HepG2 (cell line): ENCODE data around the gene HDAC4. TPM values are rescaled to one million over a fixed set of nuclear protein-coding genes. Genes with fewer than 3 reads are reported as not detected.

Source experiments
- FOXC1 ChIP-seq: sonication (generic); formaldehyde crosslinking; IDR thresholded peaks from 2 replicates; pipeline ENCODE4 v1.8.0; 2022; ENCODE audit warnings: mild to moderate bottlenecking, missing genetic modification reagents, borderline replicate concordance
- GZF1 ChIP-seq: sonication (generic); formaldehyde crosslinking; IDR thresholded peaks from 2 replicates; pipeline ENCODE4 v1.5.1; 2020; ENCODE audit warnings: mild to moderate bottlenecking, missing genetic modification reagents
- HMGA1 ChIP-seq: sonication (generic); formaldehyde crosslinking; conservative IDR thresholded peaks from 2 replicates; pipeline ENCODE4 v1.4.0; 2020; ENCODE audit warnings: missing genetic modification reagents
- ISL2 ChIP-seq: sonication (generic); formaldehyde crosslinking; IDR thresholded peaks from 2 replicates; pipeline ENCODE4 v1.5.0; 2020; ENCODE audit warnings: missing genetic modification reagents
- MLLT10 ChIP-seq: sonication (generic); formaldehyde crosslinking; IDR thresholded peaks from 2 replicates; pipeline ENCODE4 v1.4.0; 2020; ENCODE audit warnings: missing genetic modification reagents
- NFE2L2 ChIP-seq: fragments of 150-350 bp; IDR thresholded peaks from 2 replicates; pipeline ENCODE4 v1.6.1; 2014; ENCODE audit warnings: low read length
- NFIB ChIP-seq: sonication (generic); formaldehyde crosslinking; IDR thresholded peaks from 2 replicates; pipeline ENCODE4 v1.9.0; 2021; ENCODE audit warnings: missing genetic modification reagents, mild to moderate bottlenecking, borderline replicate concordance
- NKX3-1 ChIP-seq: sonication (generic); formaldehyde crosslinking; IDR thresholded peaks from 2 replicates; pipeline ENCODE4 v1.5.0; 2020; ENCODE audit warnings: missing genetic modification reagents
- NR2C2 ChIP-seq: sonication (generic); formaldehyde crosslinking; IDR thresholded peaks from 2 replicates; pipeline ENCODE4 v1.4.0; 2020; ENCODE audit warnings: missing genetic modification reagents, mild to moderate bottlenecking, moderate library complexity, borderline replicate concordance
- RARG ChIP-seq: sonication (generic); formaldehyde crosslinking; IDR thresholded peaks from 2 replicates; pipeline ENCODE4 v1.4.0; 2020; ENCODE audit warnings: low read depth, mild to moderate bottlenecking, missing genetic modification reagents
- SKIL ChIP-seq: sonication (generic); formaldehyde crosslinking; IDR thresholded peaks from 2 replicates; pipeline ENCODE4 v1.8.0; 2022; ENCODE audit warnings: missing genetic modification reagents, mild to moderate bottlenecking, moderate library complexity, borderline replicate concordance
- STAT6 ChIP-seq: sonication (generic); formaldehyde crosslinking; IDR thresholded peaks from 2 replicates; pipeline ENCODE4 v1.4.0; 2020; ENCODE audit warnings: missing genetic modification reagents, mild to moderate bottlenecking, borderline replicate concordance
- UBTF ChIP-seq: sonication (generic); formaldehyde crosslinking; IDR thresholded peaks from 2 replicates; pipeline ENCODE4 v1.4.0; 2020; ENCODE audit warnings: mild to moderate bottlenecking, missing genetic modification reagents
- ZNF180 ChIP-seq: sonication (generic); formaldehyde crosslinking; IDR thresholded peaks from 2 replicates; pipeline ENCODE4 v1.4.0; 2020; ENCODE audit warnings: low read depth, missing genetic modification reagents, borderline replicate concordance
- ZNF207 ChIP-seq: fragments of 450-650 bp; IDR thresholded peaks from 2 replicates; pipeline ENCODE4 v1.6.1; 2016; ENCODE audit warnings: antibody characterized with exemption, borderline replicate concordance
- ZNF264 ChIP-seq: sonication (generic); formaldehyde crosslinking; IDR thresholded peaks from 2 replicates; pipeline ENCODE4 v1.4.0; 2020; ENCODE audit warnings: missing genetic modification reagents
- ZNF274 ChIP-seq: sonication (generic); formaldehyde crosslinking; IDR thresholded peaks from 2 replicates; pipeline ENCODE4 v1.5.1; 2020; ENCODE audit warnings: mild to moderate bottlenecking, missing genetic modification reagents
- polyA plus RNA-seq, 8 experiments: library from polyadenylated mRNA; depleted of rRNA in 3 of 8; stranded (reverse) in 7 of 8; unstranded in 1 of 8; fragments of >200 nt; fragmentation: Illumina TruSeq in 4 of 8; extraction: Trizol in 4 of 8; gene quantifications; 2 replicates each; pipeline versions ENCODE4 v1.2.1 to v1.2.3, GENCODE V29; 2011 to 2016; ENCODE audit warnings: low read depth in 4 of 8, missing spikeins in 1 of 8, mixed read lengths in 1 of 8; ENCODE audit not compliant: insufficient read depth in 1 of 8
- total RNA-seq, 5 experiments: library from RNA; depleted of rRNA; stranded (reverse); fragments of >200 nt; fragmentation: Illumina TruSeq; extraction: Trizol; gene quantifications; 2 replicates each; pipeline ENCODE4 v1.2.3, GENCODE V29; 2016; ENCODE audit warnings: low read depth in 1 of 5
- TF ChIP-seq, protein P1 (sequence below): sonication (generic); formaldehyde crosslinking; IDR thresholded peaks from 2 replicates; pipeline ENCODE4 v1.5.0; 2020; ENCODE audit warnings: mild to moderate bottlenecking, missing genetic modification reagents

HDAC4 gene
- total and polyA plus RNA-seq, 2 of the 13 experiments (the other 11 are each of a cell fraction or from before 2014, with no cell fraction given): 10.1 to 11.5 TPM

GRCh38 chr2:239223310-239224198 is 177.3 kb downstream of the HDAC4 start (continued):
- TF ChIP-seq STAT6 (CRISPR knock-in tag): no peak
- peak; percentile 33; the same call in 1 of the 2 replicates for TF ChIP-seq ISL2 (CRISPR knock-in tag)
- TF ChIP-seq, protein P1, sequence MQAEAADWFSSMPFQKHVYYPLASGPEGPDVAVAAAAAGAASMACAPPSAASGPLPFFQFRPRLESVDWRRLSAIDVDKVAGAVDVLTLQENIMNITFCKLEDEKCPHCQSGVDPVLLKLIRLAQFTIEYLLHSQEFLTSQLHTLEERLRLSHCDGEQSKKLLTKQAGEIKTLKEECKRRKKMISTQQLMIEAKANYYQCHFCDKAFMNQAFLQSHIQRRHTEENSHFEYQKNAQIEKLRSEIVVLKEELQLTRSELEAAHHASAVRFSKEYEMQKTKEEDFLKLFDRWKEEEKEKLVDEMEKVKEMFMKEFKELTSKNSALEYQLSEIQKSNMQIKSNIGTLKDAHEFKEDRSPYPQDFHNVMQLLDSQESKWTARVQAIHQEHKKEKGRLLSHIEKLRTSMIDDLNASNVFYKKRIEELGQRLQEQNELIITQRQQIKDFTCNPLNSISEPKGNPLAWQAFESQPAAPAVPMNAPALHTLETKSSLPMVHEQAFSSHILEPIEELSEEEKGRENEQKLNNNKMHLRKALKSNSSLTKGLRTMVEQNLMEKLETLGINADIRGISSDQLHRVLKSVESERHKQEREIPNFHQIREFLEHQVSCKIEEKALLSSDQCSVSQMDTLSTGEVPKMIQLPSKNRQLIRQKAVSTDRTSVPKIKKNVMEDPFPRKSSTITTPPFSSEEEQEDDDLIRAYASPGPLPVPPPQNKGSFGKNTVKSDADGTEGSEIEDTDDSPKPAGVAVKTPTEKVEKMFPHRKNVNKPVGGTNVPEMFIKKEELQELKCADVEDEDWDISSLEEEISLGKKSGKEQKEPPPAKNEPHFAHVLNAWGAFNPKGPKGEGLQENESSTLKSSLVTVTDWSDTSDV (CRISPR knock-in tag): no peak
- no peak for TF ChIP-seq NFIB (CRISPR knock-in tag)
- TF ChIP-seq ZNF180 (CRISPR knock-in tag): no peak
- no peak for TF ChIP-seq NFE2L2
- TF ChIP-seq GZF1 (CRISPR knock-in tag): peak; percentile 32; the same call in 1 of the 2 replicates
- no peak for TF ChIP-seq RARG
- TF ChIP-seq SKIL (CRISPR knock-in tag): no peak; the same call in 1 of the 2 replicates
- TF ChIP-seq NKX3-1 (CRISPR knock-in tag): no peak
- TF ChIP-seq ZNF264: no peak
- TF ChIP-seq UBTF: peak; percentile 55
- no peak for TF ChIP-seq HMGA1
- TF ChIP-seq ZNF207: no peak
- TF ChIP-seq FOXC1 (CRISPR knock-in tag): no peak
- no peak for TF ChIP-seq ZNF274 (CRISPR knock-in tag)
- peak; percentile 32; the same call in 1 of the 2 replicates for TF ChIP-seq NR2C2 (CRISPR knock-in tag)
- no peak for TF ChIP-seq MLLT10 (CRISPR knock-in tag)
